Measurements from ENCODE around the gene AKR1D1.

AKR1D1 gene

GRCh38 chr7:138161600-138162081 lies 85.4 kb downstream of the AKR1D1 start:
- in situ Hi-C loops (cut with HindIII; ENCODE audit: low sequenced_read_pairs): no loop called here

- in situ Hi-C loops (cut with HindIII; ENCODE audit: low sequenced_read_pairs): no loop called here
Measured at GRCh38 chr7:138162236-138162635, 86.0 kb downstream of the AKR1D1 start.

- in situ Hi-C loops (cut with HindIII; ENCODE audit: low sequenced_read_pairs): no loop called here
Measured at GRCh38 chr7:138163800-138164199, 87.5 kb downstream of the AKR1D1 start.

- in situ Hi-C loops (cut with HindIII; ENCODE audit: low sequenced_read_pairs): loop anchor here (5.0 kb wide), 1 partner anchor 537 kb away; the partner anchor contains the start of gene SVOPL
Measured at GRCh38 chr7:138164804-138165203, 88.5 kb downstream of the AKR1D1 start.

DNA sequence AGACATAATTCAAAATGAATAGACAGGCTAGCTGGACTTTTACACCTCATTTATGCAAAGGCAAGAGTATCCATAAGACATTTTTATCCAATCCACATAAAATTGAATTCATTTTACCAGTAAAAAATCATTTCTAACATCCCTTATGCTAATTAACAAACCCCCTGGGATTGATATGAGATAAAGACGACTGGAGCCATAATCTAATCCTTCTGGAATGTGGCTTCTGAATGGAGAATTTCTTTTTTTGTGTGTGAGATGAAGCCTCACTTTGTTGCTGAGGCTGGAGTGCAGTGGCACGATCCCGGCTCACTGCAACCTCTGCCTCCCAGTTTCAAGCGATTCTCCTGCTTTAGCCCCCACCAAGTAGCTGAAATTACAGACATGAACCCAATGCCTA lies 90.4 kb downstream of the AKR1D1 start:
- in situ Hi-C loops (cut with HindIII; ENCODE audit: low sequenced_read_pairs): loop anchor here (5.0 kb wide), 1 partner anchor 536 kb away; the partner anchor contains the start of gene SVOPL

DNA sequence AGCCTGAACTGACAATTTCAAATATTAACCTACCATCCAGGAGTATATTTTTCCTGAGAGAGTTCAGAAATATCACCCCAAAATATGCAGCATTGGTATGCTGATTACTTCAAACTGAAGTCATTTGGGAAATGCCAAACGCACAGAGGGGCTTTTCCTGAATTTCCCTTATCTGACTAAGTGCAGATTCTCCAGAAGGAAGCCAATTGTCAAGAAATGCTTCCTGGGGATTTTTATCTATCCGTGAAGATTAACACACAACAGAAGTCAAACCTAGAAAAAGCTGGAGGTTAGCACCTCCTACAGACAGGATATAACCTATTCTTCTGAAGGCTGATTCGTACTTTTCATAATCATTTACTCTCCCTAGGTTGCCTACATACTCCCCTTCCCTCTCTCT lies 91.0 kb downstream of the AKR1D1 start:
- in situ Hi-C loops (cut with HindIII; ENCODE audit: low sequenced_read_pairs): loop anchor here (5.0 kb wide), 1 partner anchor 535 kb away; the partner anchor contains the start of gene SVOPL

DNA sequence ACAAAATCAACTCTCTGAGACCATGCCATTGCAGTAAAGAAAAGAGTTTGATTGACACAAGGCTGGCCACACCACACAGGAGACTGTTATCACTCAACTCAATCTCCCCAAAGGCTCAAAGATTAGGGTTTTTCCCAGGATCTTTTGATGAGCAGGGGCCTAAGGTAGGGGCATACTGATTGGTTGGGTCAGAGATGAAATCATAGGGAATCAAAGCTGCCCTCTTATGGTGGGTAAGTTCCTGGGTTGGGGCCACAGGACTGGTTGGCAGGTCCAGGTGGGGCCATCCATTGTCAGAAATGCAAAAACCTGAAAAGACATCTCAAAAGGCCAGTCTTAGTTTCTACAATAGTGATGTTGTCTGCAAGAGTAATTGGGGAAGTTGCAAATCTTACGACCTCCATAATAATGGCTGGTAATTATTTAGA lies 91.6 kb downstream of the AKR1D1 start:
- in situ Hi-C loops (cut with HindIII; ENCODE audit: low sequenced_read_pairs): loop anchor here (5.0 kb wide), 1 partner anchor 534 kb away; the partner anchor contains the start of gene SVOPL

Data from endothelial cell of hepatic sinusoid (primary cell).